ENCODE measurements around the gene MAMDC2. TPM values are rescaled to one million over a fixed set of nuclear protein-coding genes. Genes with fewer than 3 reads are reported as not detected.

The MAMDC2 gene
- total and polyA plus RNA-seq, 2 of the 4 experiments (the other 2 are of a cell fraction), result 5.0 to 5.2 TPM

GRCh38 chr9:70250221-70250620 is 206.6 kb downstream of the MAMDC2 start:
- no peaks in the 10 kb centered on the region for H3K36me3 ChIP-seq (ENCODE audit: control insufficient read depth, insufficient read depth, low read length)
- no peak for DNase-seq
- no peaks in the 10 kb centered on the region for H3K9me3 ChIP-seq (ENCODE audit: control insufficient read depth, insufficient read depth, low read length)
- intact Hi-C loops (cut with micrococcal nuclease), result loop anchor here (10.0 kb wide), 1 partner anchor 275 kb away; no protein-coding TSS in a partner anchor
- no peaks in the 10 kb centered on the region for H4K20me1 ChIP-seq (ENCODE audit: insufficient read depth, low read length)
- ChIA-PET POLR2A (ENCODE audit: unreplicated experiment) (no interaction called here), CTCF (no interaction called here)
- H3K9me1 ChIP-seq (ENCODE audit: insufficient read depth, low read length), result no peaks in the 10 kb centered on the region
- WGBS, 2 experiments (ENCODE audit: extremely low coverage in 2 of 2, insufficient read length in 1 of 2), result no CpG with 5 or more reads among the region's 1 CpG
- no peak overlapping the region for H3K4ac ChIP-seq (ENCODE audit: low read depth, low read length)
- no peak overlapping the region for H3K14ac ChIP-seq (replicated peaks; ENCODE audit: low read depth, low read length)
- no peak overlapping the region for H4K5ac ChIP-seq (ENCODE audit: low read depth, low read length)
- no peak overlapping the region for H3K9ac ChIP-seq (ENCODE audit: low read depth, low read length)
- H2AK5ac ChIP-seq (ENCODE audit: low read depth, low read length), result no peak overlapping the region
- no peak overlapping the region for H3K4me2 ChIP-seq (ENCODE audit: low read depth, low read length)
- H3K4me3 ChIP-seq (ENCODE audit: insufficient read depth, low read depth, low read length), result no peak overlapping the region
- H2BK5ac ChIP-seq (ENCODE audit: low read depth, low read length, poor library complexity, severe bottlenecking), result no peak overlapping the region
- dilution Hi-C loops (cut with HindIII; ENCODE audit: low sequenced_read_pairs, unreplicated experiment), result no loop called here
- H2BK120ac ChIP-seq (ENCODE audit: low read depth, low read length), result no peak overlapping the region
- in situ Hi-C loops (cut with MboI; ENCODE audit: low sequenced_read_pairs), result no loop called here
- H2AFZ ChIP-seq (replicated peaks; ENCODE audit: low read length, poor library complexity), result no peak overlapping the region
- no peak overlapping the region for H2BK20ac ChIP-seq (ENCODE audit: low read depth, low read length)
- H4K91ac ChIP-seq (ENCODE audit: insufficient read depth, low read depth, low read length), result no peak overlapping the region
- H2BK15ac ChIP-seq (ENCODE audit: low read depth, low read length), result no peak overlapping the region
- H3K18ac ChIP-seq (ENCODE audit: low read depth, low read length), result no peak overlapping the region
- peak overlapping the region; percentile 16; the same call in 1 of the 2 replicates for H3K23ac ChIP-seq (ENCODE audit: low read depth, low read length)
- TF ChIP-seq CEBPB (IDR thresholded peaks at IDR 0.05; ENCODE audit: low read depth, low read length), result no peak
- TF ChIP-seq USF2 (IDR thresholded peaks at IDR 0.05; ENCODE audit: low read depth, low read length), result no peak
- TF ChIP-seq MAFK (IDR thresholded peaks at IDR 0.05; ENCODE audit: low read depth, low read length), result no peak
- TF ChIP-seq BHLHE40 (IDR thresholded peaks at IDR 0.05; ENCODE audit: low read depth, low read length), result no peak
- TF ChIP-seq POLR2A (IDR thresholded peaks at IDR 0.05; ENCODE audit: low read depth, low read length), result no peak
- TF ChIP-seq MAZ (IDR thresholded peaks at IDR 0.05; ENCODE audit: borderline replicate concordance, low read depth, low read length), result no peak
- TF ChIP-seq CTCF (conservative IDR thresholded peaks at IDR 0.05; ENCODE audit: low read depth, low read length), result no peak
- TF ChIP-seq CHD1 (IDR thresholded peaks at IDR 0.05; ENCODE audit: low read depth, low read length), result no peak
- no peak for TF ChIP-seq RAD21 (IDR thresholded peaks at IDR 0.05; ENCODE audit: low read length)
- TF ChIP-seq FOS (IDR thresholded peaks at IDR 0.05; ENCODE audit: low read depth, low read length), result no peak
- no peak for TF ChIP-seq RCOR1 (IDR thresholded peaks at IDR 0.05; ENCODE audit: insufficient replicate concordance, low read length)
- no peak for TF ChIP-seq MXI1 (IDR thresholded peaks at IDR 0.05; ENCODE audit: borderline replicate concordance, low read depth, low read length)
- TF ChIP-seq ELK1 (IDR thresholded peaks at IDR 0.05; ENCODE audit: borderline replicate concordance, low read depth, low read length), result no peak
- no peak for TF ChIP-seq SMC3 (IDR thresholded peaks at IDR 0.05; ENCODE audit: low read depth, low read length)
- TF ChIP-seq RFX5 (IDR thresholded peaks at IDR 0.05; ENCODE audit: low read depth, low read length), result no peak
- no peak for TF ChIP-seq NFE2L2 (IDR thresholded peaks at IDR 0.05; ENCODE audit: low read depth, low read length)
- no peak overlapping the region for H3K27ac ChIP-seq (ENCODE audit: insufficient read depth, low read length)
- no TSS peak for BruUV-seq (replicated peaks)
- no peaks in the 10 kb centered on the region for H3K4me1 ChIP-seq (ENCODE audit: control insufficient read depth, insufficient read depth, low read length)
- H3K27me3 ChIP-seq (ENCODE audit: control insufficient read depth, insufficient read depth, low read length), result no peaks in the 10 kb centered on the region
- H2AK9ac ChIP-seq (replicated peaks; ENCODE audit: low read depth, low read length, poor library complexity), result no peak overlapping the region
- H3K79me1 ChIP-seq (ENCODE audit: low read depth in 1 of 2, low read length in 2 of 2), result peaks cover 3 to 10% of the 10 kb centered on the region in 2 experiments; a peak in 2 of 4 replicates
- no peak overlapping the region for H4K8ac ChIP-seq (ENCODE audit: low read depth in 2 of 2, low read length in 2 of 2)
- ATAC-seq (ENCODE audit: low read depth), result no peak
- no peak overlapping the region for H3K56ac ChIP-seq (ENCODE audit: extremely low read depth, insufficient read depth, low read length)

Data from IMR-90 (cell line).